Chondrocyte (in vitro differentiated cells): ENCODE results near the gene TRAK1. TPM values are rescaled to one million over a fixed set of nuclear protein-coding genes. Genes with fewer than 3 reads are reported as not detected.

Experiments
- DNase-seq: peaks from one replicate; pipeline ENCODE4 v3.0.0; 2021; ENCODE audit warnings: mixed read lengths, low spot score
- H3K27ac Mint-ChIP-seq: one replicate; pipeline ENCODE4 v1.8.0; 2021; ENCODE audit warnings: mild to moderate bottlenecking, moderate library complexity, mixed read lengths; ENCODE audit not compliant: unreplicated experiment
- H3K27me3 Mint-ChIP-seq: 2 replicates; pipeline ENCODE4 v1.8.0; 2021; ENCODE audit warnings: low read depth, mixed read lengths
- H3K36me3 Mint-ChIP-seq: 2 replicates; pipeline ENCODE4 v1.8.0; 2021; ENCODE audit warnings: low read depth, mixed read lengths
- H3K4me1 Mint-ChIP-seq: 2 replicates; pipeline ENCODE4 v1.8.0; 2021; ENCODE audit warnings: low read depth, mild to moderate bottlenecking, mixed read lengths
- H3K4me3 Mint-ChIP-seq: one replicate; pipeline ENCODE4 v1.8.0; 2021; ENCODE audit warnings: mild to moderate bottlenecking, moderate library complexity, mixed read lengths; ENCODE audit not compliant: unreplicated experiment
- H3K9me3 Mint-ChIP-seq: 2 replicates; pipeline ENCODE4 v1.8.0; 2021; ENCODE audit warnings: low read depth, mixed read lengths
- total RNA-seq: library from RNA; stranded (reverse); gene quantifications from 3 replicates; pipeline ENCODE4 v1.2.1, GENCODE V29; 2021
- TF ChIP-seq, protein P1 (sequence below): fragments of 200-600 bp; sonication (generic); IDR thresholded peaks from 2 replicates; pipeline ENCODE4 v1.5.0; 2021; ENCODE audit warnings: antibody characterized with exemption, mild to moderate bottlenecking, moderate library complexity

The TRAK1 gene
- total RNA-seq, 1 donor from 2014 or later = 53.7 TPM

DNA sequence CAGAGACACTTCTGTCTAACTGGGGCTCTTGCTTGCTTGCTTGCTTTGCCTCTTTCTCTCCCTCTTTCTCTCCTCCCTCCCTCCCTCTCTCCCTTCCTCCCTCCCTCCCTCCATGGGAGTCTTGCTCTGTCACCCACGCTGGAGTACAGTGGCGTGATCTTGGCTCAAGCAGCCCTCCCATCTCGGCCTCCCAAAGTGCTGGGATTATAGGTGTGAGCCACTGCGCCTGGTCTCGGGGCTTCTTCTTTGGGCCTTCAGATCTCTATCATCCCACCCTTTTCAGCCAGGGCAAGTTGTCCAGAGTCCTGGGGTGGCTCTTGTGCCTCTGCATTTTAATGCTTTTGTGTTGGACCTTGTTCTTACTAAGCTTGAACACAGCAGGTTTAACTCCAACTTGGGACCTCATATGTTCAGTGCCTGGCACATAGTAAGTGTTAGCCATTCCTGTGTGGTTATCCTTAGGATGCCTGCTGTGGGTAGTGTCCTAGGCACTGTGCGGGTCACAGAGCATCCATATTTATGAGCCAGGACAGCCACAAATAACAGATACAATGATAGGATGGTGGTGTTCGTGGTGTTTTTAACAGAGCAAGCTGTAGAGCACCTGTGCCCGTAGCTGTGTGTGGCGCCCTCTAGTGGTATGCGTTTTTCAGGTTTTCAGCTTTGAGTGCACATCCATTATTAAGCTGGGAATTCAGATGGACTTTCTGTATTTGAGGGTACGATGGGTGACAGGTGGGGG is 99.7 kb downstream of the TRAK1 start:
- Mint-ChIP-seq H3K9me3 (no peaks in the 10 kb centered on the region), H3K4me3 (no peak overlapping the region), H3K27me3 (no peaks in the 10 kb centered on the region), H3K4me1 (peaks cover 19% of the 10 kb centered on the region), H3K27ac (peak overlapping the region; percentile 49), H3K36me3 (peaks cover 25% of the 10 kb centered on the region)
- TF ChIP-seq, protein P1, sequence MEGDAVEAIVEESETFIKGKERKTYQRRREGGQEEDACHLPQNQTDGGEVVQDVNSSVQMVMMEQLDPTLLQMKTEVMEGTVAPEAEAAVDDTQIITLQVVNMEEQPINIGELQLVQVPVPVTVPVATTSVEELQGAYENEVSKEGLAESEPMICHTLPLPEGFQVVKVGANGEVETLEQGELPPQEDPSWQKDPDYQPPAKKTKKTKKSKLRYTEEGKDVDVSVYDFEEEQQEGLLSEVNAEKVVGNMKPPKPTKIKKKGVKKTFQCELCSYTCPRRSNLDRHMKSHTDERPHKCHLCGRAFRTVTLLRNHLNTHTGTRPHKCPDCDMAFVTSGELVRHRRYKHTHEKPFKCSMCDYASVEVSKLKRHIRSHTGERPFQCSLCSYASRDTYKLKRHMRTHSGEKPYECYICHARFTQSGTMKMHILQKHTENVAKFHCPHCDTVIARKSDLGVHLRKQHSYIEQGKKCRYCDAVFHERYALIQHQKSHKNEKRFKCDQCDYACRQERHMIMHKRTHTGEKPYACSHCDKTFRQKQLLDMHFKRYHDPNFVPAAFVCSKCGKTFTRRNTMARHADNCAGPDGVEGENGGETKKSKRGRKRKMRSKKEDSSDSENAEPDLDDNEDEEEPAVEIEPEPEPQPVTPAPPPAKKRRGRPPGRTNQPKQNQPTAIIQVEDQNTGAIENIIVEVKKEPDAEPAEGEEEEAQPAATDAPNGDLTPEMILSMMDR = peak; percentile 92
- DNase-seq = no peak

DNA sequence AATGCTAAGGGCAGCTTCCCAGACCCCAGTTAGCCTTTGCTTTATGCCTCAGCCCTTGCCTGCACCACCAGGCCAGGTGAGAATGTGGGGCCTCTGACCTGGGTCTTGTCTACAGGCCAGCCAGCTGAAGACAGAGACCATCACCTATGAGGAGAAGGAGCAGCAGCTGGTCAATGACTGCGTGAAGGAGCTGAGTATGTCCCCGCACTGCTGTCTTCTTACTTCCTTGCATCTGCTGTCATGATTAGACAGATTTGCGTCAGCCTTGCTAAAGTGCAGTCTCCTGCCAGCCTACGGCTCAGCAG is 100.2 kb downstream of the TRAK1 start:
- Mint-ChIP-seq H3K27me3 (no peaks in the 10 kb centered on the region), H3K36me3 (peaks cover 29% of the 10 kb centered on the region), H3K27ac (no peak overlapping the region), H3K4me1 (peaks cover 24% of the 10 kb centered on the region), H3K4me3 (no peak overlapping the region), H3K9me3 (no peaks in the 10 kb centered on the region)
- no peak for DNase-seq
- TF ChIP-seq, protein P1 = peak; percentile 69

DNA sequence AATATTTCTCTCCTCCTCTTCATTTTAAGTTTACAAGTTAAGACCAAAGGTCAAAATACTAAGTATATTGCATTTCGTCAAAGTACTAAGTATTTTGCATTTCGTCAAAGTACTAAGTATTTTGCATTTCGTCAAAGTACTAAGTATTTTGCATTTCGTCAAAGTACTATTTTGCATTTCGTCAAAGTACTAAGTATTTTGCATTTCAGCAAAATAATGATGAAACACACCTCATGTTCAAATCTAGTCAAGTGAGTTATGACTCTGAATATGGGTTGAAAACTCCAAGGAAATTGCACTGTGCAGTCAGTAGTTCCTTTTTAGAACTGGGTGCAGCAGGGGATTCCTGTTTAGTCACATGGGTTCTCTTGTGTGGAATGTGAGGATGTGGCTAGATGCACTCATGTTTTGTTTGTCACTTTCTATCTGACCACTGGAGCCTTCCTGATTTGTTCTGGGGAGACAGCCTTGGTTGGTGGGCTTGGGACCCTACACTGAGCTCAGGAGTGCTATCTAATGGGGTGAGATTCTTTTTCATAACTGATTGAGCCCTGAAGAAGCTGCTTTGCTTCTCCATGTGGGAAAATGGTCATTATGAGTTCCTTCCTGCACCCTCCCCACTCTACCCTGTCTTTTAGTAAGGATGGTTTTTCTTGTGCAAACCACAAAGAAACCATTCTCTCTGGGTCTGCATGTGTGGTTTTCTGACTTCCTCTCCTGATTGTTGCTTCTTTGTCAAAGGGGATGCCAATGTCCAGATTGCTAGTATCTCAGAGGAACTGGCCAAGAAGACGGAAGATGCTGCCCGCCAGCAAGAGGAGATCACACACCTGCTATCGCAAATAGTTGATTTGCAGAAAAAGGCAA is 101.4 kb downstream of the TRAK1 start:
- Mint-ChIP-seq H3K27ac (peak overlapping the region; percentile 57), H3K27me3 (no peaks in the 10 kb centered on the region), H3K4me1 (peaks cover 29% of the 10 kb centered on the region), H3K4me3 (no peak overlapping the region), H3K9me3 (no peaks in the 10 kb centered on the region), H3K36me3 (peaks cover 25% of the 10 kb centered on the region)
- no peak for DNase-seq
- TF ChIP-seq, protein P1 = no peak

DNA sequence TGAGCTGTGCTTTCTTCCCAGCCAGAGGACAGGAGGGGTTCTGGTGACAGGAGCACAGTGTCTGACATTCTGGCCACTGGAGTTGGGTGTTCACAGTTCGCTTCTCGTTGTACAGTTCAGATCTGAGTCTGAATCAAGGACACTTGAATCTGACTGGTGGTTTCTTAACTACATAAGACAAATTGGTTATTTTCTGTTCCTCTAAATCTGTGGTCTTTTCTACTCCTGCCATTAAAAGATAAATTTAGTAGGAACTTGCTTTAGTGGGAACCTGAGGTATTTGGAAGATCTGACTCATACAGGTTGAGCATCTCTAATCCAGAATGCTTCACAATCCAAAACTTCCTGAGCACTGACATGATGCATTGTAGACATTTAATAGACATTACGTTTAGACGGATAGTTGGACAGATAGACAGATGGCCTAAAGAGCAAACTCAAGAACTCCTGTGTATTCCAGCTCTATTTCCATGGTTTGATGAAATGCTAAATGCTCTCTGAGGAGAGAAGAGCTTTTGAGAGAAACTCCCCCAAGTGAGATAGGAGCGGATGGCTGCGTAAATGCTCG is 103.9 kb downstream of the TRAK1 start:
- Mint-ChIP-seq H3K4me1 (peaks cover 29% of the 10 kb centered on the region), H3K36me3 (peaks cover 33% of the 10 kb centered on the region), H3K27me3 (no peaks in the 10 kb centered on the region), H3K27ac (peak overlapping the region; percentile 93), H3K9me3 (no peaks in the 10 kb centered on the region), H3K4me3 (no peak overlapping the region)
- DNase-seq = no peak
- TF ChIP-seq, protein P1 = no peak

DNA sequence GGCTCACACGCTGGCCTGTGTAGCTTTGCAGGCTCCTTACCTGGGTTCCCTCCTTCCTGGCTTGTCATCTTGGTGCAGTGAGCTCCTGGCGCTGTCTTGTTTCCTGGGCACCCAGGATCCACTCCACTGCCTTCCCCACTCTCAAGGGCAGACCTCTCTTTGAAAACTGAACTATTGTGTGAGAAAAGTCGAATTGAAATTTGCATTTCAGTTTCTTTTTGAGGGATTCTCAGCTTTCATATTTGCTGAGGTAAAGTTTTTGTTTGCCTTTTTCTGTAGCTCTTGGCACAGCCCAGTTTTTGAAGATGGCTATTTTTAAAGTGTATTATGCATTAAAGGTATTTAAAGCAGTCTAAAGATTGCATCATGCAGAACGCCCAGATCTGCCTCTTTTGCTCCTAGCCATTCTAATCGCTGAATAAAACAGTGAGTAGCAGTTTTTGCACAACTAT is 104.7 kb downstream of the TRAK1 start:
- no peaks in the 10 kb centered on the region for H3K27me3 Mint-ChIP-seq
- H3K36me3 Mint-ChIP-seq = peaks cover 39% of the 10 kb centered on the region
- H3K4me1 Mint-ChIP-seq = peaks cover 29% of the 10 kb centered on the region
- peak overlapping the region; percentile 93 for H3K27ac Mint-ChIP-seq
- peak overlapping the region; percentile 15 for H3K4me3 Mint-ChIP-seq
- no peak for DNase-seq
- H3K9me3 Mint-ChIP-seq = no peaks in the 10 kb centered on the region
- TF ChIP-seq, protein P1 = no peak
